Sciatic nerve (tissue), 1 donor: Measurements from ENCODE around the gene ZNF181. TPM values are rescaled to one million over a fixed set of nuclear protein-coding genes. Genes with fewer than 3 reads are reported as not detected.

Source experiments
- total RNA-seq: library from RNA; stranded (reverse); fragmentation: NEBNext Ultra II Directional; extraction: Animal tissue kit (Norgen Biotek cat#: 25700); gene quantifications from one replicate; pipeline ENCODE4 v1.2.1, GENCODE V29; 2021
- donor health status: DM: no; HTN: no; CAD: no.

ZNF181 gene
- total RNA-seq, 1 donor from 2014 or later: 17.4 TPM

Other genes starting within 250 kb of the ZNF181 start
- 1.3 TPM for gene SCGB2B2, start 57.1 kb upstream of the ZNF181 start, total RNA-seq
- 46.3 TPM for gene ZNF302, start 56.6 kb upstream of the ZNF181 start, total RNA-seq
- 10.0 TPM for gene ZNF599, start 39.0 kb downstream of the ZNF181 start, total RNA-seq
- gene ZNF30, start 192.7 kb downstream of the ZNF181 start, total RNA-seq: 6.2 TPM
- gene ZNF792, start 230.0 kb downstream of the ZNF181 start, total RNA-seq: 9.0 TPM